GM19099 (cell line): ENCODE measurements around the gene DRD3.

Experiments used
- POLR2A ChIP-seq: IDR thresholded peaks from 3 replicates; pipeline ENCODE4 v1.6.1; 2011; ENCODE audit warnings: low read depth; ENCODE audit not compliant: insufficient read length; ENCODE audit errors: extremely low read depth

Gene DRD3

DNA sequence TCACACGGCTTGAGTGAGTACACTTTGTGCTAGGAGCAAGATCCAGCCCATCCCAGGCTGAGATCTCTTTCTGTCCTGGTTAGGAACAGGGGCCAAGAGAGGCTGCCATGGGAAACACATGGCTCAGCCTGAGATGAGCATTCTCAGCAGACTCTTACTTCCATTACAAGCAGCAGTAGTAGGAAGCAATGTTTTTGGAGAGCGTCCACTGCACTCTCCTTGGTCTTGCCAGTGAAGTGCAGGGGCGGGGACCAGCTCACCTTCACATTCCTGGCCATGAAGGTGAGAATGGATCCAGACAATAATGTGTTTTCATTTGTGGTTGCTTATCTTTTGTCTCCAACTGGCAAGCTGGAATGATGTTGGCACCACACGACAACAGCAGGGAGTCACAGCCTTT is 33.8 kb upstream of the DRD3 start:
- TF ChIP-seq POLR2A: no peak

DNA sequence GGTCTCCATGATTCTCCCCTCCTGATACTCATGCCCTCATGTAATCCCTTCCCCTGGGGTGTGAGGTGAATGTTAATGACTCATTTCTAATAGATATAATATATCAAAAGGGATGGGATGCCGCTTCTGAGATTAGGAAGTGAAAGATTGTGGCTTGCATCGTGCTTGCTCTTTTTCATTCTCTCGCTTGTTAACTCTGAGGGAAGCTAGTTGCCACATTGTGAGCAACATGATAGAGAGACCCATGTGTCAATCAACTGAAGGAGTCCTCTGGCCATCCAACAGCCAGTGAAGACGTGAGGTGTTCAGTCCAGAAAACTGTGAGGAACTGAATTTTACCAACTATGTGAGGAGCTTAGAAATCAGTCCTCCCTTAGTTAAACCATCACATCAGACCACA is 28.9 kb upstream of the DRD3 start:
- no peak for TF ChIP-seq POLR2A

DNA sequence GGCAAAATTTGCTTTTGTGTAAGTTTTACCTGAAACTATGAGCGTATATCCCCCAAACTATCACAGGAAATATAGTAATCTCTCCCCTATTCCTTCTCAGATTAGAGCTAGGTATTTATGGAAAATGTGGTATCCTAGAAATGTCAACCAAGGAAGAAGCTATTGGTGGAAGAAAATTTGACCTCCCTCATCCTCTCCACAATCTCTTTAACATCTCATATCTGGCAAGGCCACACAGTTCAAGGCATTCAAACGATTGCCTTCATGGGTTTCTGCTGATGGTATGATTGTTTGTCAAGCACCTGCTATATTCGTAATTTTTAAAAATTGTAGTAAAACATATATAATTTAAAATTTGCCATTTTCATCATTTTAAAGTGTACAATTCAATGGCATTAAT is 27.5 kb upstream of the DRD3 start:
- TF ChIP-seq POLR2A: no peak

DNA sequence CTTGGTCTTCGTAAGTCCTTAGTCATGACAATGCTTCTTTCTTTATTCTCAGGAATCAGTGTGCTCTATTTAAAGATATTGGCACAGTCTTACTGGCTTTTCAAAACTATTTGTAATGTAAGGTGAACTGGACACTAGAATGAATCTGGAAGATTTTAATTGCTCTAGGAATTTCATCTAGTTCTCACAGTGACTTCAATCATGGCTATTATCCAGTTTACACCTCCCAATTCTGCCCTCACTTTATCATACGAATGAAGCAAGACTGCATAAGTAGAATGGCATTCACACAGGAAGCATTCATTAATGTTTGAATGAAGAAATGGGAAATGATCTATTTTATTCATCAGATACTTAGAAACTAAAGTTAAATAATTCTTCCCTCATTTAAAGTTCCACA is 26.7 kb upstream of the DRD3 start:
- TF ChIP-seq POLR2A: no peak

DNA sequence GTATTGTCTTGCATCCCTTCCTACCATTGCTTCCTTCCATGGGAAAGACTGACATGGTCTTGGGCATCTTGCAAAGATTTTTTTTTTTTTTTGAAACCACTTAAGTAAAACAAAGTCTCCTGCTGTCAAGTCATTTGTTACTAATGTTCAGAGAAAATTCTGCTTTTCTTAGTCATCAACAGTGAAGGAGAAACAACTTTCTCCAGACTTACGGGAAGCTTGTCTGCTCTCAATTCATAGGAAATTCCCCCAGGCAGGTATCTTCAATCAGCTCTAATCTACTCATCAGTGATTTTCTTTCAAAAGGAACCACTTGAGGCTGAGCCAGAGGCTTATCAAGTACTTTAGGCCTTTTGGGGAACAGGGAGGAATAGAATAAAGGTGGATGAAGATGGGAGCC is 15.9 kb upstream of the DRD3 start:
- TF ChIP-seq POLR2A: no peak

DNA sequence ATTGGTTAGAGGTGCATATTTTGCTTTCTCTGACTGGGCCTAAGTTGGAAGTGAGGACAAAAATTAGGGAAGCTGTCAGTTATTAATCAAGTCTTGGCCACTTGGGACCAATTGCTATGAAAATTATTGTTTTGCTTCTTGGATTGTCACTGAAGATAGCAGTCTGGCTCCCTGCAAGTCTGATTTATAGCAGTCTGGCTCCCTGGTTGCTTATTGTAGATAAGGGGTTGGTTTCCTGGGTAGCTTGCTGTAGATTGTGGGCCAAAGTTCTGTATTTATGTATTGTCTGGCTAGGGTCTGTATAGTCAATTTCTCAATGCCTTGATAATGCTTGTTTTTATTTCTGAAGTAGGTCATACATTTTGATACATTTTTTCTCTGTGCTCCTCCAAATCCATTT is 13.3 kb upstream of the DRD3 start:
- no peak for TF ChIP-seq POLR2A

DNA sequence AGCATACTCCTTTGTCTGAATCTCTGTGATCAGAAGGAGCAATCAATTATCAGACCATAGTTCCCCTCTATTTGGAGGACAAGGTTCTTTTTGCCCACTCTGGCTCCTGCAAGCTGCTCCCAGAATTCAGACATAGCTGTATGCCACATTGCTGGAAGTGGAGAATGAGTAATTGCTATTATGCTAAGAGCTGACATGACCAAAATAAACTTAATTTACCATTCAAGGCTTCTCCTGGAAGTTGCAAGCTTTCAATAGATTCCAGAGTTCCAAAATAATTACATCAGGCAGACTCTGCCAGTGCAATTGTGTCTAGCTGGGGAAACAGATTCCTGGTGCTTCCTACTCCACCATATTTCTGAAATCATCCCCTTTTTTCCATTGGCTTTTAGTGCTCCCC is 7.6 kb upstream of the DRD3 start:
- no peak for TF ChIP-seq POLR2A

DNA sequence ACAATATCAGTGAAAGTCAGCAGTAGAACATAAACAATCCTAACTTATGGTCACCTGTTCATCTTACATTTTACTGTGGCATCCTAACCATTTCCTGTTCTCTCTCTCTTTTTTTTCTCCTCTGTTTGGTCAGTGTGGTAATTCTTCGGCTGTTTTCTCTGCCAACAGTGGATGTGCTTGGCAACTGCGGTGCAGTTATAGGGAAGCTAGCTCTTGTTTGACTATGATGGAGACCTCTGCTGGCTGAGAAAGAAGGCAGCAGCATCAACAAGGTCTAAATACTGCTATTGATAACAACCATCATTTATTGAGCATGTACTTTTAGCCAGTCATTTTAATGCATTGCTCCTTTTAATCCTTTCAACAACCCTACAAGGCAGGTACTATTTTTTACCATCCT is 723 bp upstream of the DRD3 start:
- TF ChIP-seq POLR2A: no peak

- TF ChIP-seq POLR2A: no peak
Observed at GRCh38 chr3:114176890-114177289, 2.0 kb downstream of the DRD3 start.

DNA sequence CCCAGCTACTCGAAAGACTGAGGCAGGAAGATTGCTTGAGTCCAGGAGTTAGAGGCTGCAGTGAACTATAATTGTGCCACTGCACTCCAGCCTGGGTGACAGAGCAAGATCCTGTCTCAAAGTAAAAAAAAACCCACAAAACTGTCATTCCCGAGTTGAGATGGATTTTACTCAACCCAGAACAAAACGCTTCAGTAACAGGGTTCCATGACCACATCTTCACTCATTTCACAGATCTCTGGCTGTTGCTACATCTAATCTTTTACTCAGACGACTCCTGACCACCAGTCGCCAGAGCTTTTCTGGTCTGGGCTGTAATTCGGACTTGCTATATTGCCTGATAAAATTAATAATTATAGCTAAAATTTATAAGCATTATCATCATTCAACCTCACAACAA is 2.4 kb downstream of the DRD3 start:
- TF ChIP-seq POLR2A: no peak

DNA sequence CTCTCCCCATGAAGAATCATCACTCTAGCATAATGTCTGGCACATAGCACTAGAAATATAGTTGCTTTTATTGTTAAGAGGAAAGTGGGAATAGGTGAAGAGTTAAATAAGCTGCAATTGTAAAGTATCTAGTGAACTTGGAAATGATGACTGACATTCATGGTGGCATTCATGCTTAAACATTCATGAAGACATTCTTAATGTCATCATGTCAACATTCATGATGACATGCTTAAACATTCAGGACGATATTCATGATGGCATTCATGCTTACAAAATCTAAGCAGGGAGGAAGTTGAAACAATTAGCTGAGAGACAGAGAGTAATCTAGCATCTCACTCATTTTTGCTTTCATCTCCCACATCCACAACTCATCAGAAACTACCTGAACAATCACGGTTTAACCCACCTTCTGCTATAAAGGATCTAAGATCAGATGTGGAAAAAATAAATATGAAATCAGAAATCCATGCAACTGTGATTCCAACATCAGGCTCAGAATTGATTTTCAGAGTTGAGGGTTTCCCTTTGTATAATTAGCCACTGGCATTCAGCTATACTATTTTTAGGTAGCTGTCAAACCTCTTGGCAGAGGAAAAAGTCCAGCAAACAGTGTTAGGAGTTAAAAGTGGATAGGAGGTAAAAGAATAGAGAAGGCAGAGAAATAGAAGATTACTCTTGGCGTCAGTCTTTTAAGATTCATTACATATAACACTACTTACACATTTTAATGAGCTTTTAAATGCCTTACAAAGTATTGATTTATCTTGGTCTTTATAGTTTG is 3.5 kb downstream of the DRD3 start:
- TF ChIP-seq POLR2A: no peak

DNA sequence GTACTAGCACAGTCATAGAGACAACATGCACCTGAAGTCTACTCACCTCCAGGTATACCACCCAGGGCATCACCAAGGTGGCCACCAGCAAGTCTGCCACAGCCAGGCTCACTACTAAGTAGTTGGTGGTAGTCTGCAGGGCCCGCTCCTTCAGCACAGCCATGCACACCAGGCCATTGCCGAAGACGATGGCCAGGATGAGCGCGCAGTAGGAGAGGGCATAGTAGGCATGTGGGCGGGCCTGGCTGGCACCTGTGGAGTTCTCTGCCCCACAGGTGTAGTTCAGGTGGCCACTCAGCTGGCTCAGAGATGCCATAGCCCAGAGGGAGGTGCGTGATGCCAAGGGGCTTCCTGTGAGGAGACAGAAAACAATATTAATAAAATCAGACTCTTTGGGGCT is 7.2 kb downstream of the DRD3 start:
- no peak for TF ChIP-seq POLR2A

- TF ChIP-seq POLR2A: no peak
Observed at GRCh38 chr3:114168150-114168549, 10.7 kb downstream of the DRD3 start.

- TF ChIP-seq POLR2A: no peak
Observed at GRCh38 chr3:114157321-114157720, 21.5 kb downstream of the DRD3 start.

GRCh38 chr3:114155370-114155821 is 23.5 kb downstream of the DRD3 start:
- no peak for TF ChIP-seq POLR2A

- no peak for TF ChIP-seq POLR2A
Observed at GRCh38 chr3:114154321-114154821, 24.5 kb downstream of the DRD3 start.
